CD4-positive, alpha-beta T cell treated with Interleukin-21 for 1 hour (primary cell): Measurements from ENCODE around the gene SSH2.
A peak's percentile ranks its signal among the peaks of the same experiment; 100 is the strongest.

Experiments
- DNase-seq: peaks from one replicate; pipeline ENCODE4 v3.0.0-alpha.2; 2020

SSH2 gene

GRCh38 chr17:29595943-29596774 is 333.9 kb downstream of the SSH2 start:
- DNase-seq: no peak

GRCh38 chr17:29595107-29595942 is 334.7 kb downstream of the SSH2 start:
- DNase-seq: no peak

GRCh38 chr17:29594519-29595090 is 335.4 kb downstream of the SSH2 start:
- no peak for DNase-seq

- DNase-seq: no peak
Measured at GRCh38 chr17:29593591-29594518, 336.2 kb downstream of the SSH2 start.

GRCh38 chr17:29592850-29593551 is 337.0 kb downstream of the SSH2 start, which contains the start of gene ANKRD13B:
Gene ANKRD13B (plus strand): TSS chr17:29593132. CDS start chr17:29593622, 490 bp downstream.
- peak; percentile 37 for DNase-seq

- peak; percentile 78 for DNase-seq
Measured at GRCh38 chr17:29591737-29592608, 338.1 kb downstream of the SSH2 start.

GRCh38 chr17:29591146-29591736 is 338.8 kb downstream of the SSH2 start:
- DNase-seq: peak; percentile 30

GRCh38 chr17:29590411-29591145 is 339.4 kb downstream of the SSH2 start:
- DNase-seq: peak; percentile 22

- peak; percentile 87 for DNase-seq
Measured at GRCh38 chr17:29589524-29590410, 340.3 kb downstream of the SSH2 start, which contains the start of gene GIT1. Gene GIT1 (minus strand): TSS chr17:29589648. CDS start chr17:29589378, 270 bp downstream.

GRCh38 chr17:29588562-29589411 is 341.2 kb downstream of the SSH2 start:
- DNase-seq: peak; percentile 53

- DNase-seq: no peak
Measured at GRCh38 chr17:29588017-29588561, 341.9 kb downstream of the SSH2 start.

GRCh38 chr17:29587591-29587990 is 342.4 kb downstream of the SSH2 start:
- DNase-seq: no peak

- DNase-seq: no peak
Measured at GRCh38 chr17:29586676-29587469, 343.2 kb downstream of the SSH2 start.

- DNase-seq: peak; percentile 52
Measured at GRCh38 chr17:29585080-29585751, 344.8 kb downstream of the SSH2 start.

GRCh38 chr17:29584452-29585079 is 345.5 kb downstream of the SSH2 start:
- no peak for DNase-seq
